Activated naive CD8-positive, alpha-beta T cell treated with anti-CD3 and anti-CD28 coated beads, Interleukin-2, amount 10 ng/mL, durations not matched to agents 7 days and 5 days (primary cell): ENCODE data around the gene NTSR1. TPM values are rescaled to one million over a fixed set of nuclear protein-coding genes. Genes with fewer than 3 reads are reported as not detected.

Source experiments
- ATAC-seq: fragments of 150-1000 bp; cut with Tn5 transposase; one replicate; pipeline ENCODE4 v1.10.0; 2021; ENCODE audit warnings: low read depth, moderate library complexity
- POLR2A ChIA-PET: fragments of 350-600 bp; sonication (Branson Sonifier 250); formaldehyde crosslinking; loops from one replicate; lab custom pipeline; 2021; ENCODE audit warnings: antibody characterized with exemption; lab: Charles Lee
- DNase-seq: peaks from one replicate; pipeline ENCODE4 v3.0.0; 2021
- H3K27ac Mint-ChIP-seq: one replicate; pipeline ENCODE4 v1.8.0; 2022; ENCODE audit warnings: mild to moderate bottlenecking, mixed read lengths
- H3K27me3 Mint-ChIP-seq: one replicate; pipeline ENCODE4 v1.8.0; 2022; ENCODE audit warnings: mild to moderate bottlenecking, moderate library complexity, mixed read lengths
- H3K36me3 Mint-ChIP-seq: one replicate; pipeline ENCODE4 v1.8.0; 2021; ENCODE audit warnings: mild to moderate bottlenecking, mixed read lengths
- H3K4me1 Mint-ChIP-seq: one replicate; pipeline ENCODE4 v1.8.0; 2021; ENCODE audit warnings: mixed read lengths
- H3K4me3 Mint-ChIP-seq: one replicate; pipeline ENCODE4 v1.8.0; 2022; ENCODE audit warnings: mild to moderate bottlenecking, moderate library complexity, mixed read lengths
- H3K9me3 Mint-ChIP-seq: one replicate; pipeline ENCODE4 v1.8.0; 2021; ENCODE audit warnings: mixed read lengths
- total RNA-seq, 2 experiments: library from RNA; stranded (reverse); gene quantifications; one replicate each; pipeline ENCODE4 v1.2.3, GENCODE V29; 2021

NTSR1 gene
- total RNA-seq, 2 experiments from 2014 or later, result 0.33 to 0.37 TPM

DNA sequence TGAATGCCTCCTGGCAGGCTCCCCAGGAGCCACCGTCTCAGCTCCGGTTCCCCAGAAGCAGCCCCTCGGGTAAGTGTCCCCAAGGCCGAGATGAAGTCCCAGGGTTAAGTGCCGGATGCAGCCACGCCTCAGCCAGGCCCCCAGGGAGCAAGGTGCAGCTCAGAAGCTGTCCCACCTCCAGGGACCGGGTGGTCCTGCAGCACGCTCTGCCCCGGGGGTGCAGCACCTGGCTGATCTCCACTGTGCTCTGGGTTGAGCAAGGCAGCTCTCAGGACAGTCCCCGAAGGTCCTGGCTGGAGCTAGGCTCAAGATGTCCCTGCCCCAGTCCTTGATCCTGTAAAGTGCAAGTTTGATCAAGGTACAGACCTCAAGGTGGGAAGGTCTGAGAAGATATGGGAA is 15.1 kb upstream of the NTSR1 start:
- Mint-ChIP-seq H3K9me3 (no peaks in the 10 kb centered on the region), H3K27ac (no peak overlapping the region), H3K4me3 (no peak overlapping the region), H3K4me1 (peaks cover 4% of the 10 kb centered on the region), H3K36me3 (no peaks in the 10 kb centered on the region), H3K27me3 (peaks cover 2% of the 10 kb centered on the region)
- DNase-seq (no peak), ATAC-seq (no peak)
- POLR2A ChIA-PET, result interaction anchor here (0.5 kb wide), 1 partner anchor 36 kb away, joined by 3 read pairs; no protein-coding TSS in a partner anchor

DNA sequence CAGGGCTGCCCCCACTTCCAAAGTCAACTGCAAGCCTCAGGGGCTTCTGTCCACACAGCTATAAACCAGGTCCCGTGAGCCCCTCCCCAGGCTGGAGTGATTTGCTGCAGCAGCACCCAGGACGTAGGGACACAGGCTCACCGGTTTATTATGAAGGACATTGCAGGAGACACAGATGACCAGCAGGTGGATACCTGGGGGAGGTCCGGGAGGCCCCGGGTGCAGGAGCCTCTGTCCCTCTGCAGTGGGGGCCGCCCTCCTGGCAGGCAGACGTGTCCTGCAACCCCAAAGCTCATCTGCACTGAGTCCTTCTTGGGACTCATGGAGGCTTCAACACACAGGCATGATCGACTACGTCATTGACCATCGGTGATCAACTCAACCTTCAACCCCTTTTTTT is 14.5 kb upstream of the NTSR1 start:
- Mint-ChIP-seq H3K9me3 (no peaks in the 10 kb centered on the region), H3K27ac (no peak overlapping the region), H3K36me3 (no peaks in the 10 kb centered on the region), H3K4me3 (no peak overlapping the region), H3K27me3 (peaks cover 2% of the 10 kb centered on the region), H3K4me1 (peaks cover 4% of the 10 kb centered on the region)
- no peak for DNase-seq
- no peak for ATAC-seq
- POLR2A ChIA-PET, result interaction anchor here (0.5 kb wide), 1 partner anchor 36 kb away, joined by 3 read pairs; no protein-coding TSS in a partner anchor

DNA sequence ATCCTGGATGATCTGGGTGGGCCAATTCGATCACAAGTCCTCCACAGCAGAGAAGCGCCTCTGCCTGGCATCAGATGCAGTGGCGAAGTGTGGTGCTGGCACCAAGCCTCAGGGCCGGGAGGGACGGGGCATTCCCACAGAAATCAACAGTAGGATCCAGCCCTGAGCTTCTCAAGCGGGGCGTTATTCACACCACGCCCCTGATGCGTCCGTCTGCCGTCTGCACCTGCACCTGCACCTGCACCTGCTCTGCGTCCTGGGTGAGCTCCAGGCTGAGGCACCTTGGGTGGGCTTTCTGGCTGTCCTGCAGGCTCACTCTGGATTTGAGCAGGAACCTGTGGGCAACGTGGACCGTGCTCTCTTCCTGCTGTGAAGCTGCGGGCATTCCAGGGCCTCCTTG is 13.8 kb upstream of the NTSR1 start:
- no peak for ATAC-seq
- Mint-ChIP-seq H3K4me3 (no peak overlapping the region), H3K27me3 (peaks cover 2% of the 10 kb centered on the region), H3K36me3 (no peaks in the 10 kb centered on the region), H3K4me1 (peaks cover 4% of the 10 kb centered on the region), H3K9me3 (no peaks in the 10 kb centered on the region), H3K27ac (no peak overlapping the region)
- POLR2A ChIA-PET, result no interaction called here
- no peak for DNase-seq

DNA sequence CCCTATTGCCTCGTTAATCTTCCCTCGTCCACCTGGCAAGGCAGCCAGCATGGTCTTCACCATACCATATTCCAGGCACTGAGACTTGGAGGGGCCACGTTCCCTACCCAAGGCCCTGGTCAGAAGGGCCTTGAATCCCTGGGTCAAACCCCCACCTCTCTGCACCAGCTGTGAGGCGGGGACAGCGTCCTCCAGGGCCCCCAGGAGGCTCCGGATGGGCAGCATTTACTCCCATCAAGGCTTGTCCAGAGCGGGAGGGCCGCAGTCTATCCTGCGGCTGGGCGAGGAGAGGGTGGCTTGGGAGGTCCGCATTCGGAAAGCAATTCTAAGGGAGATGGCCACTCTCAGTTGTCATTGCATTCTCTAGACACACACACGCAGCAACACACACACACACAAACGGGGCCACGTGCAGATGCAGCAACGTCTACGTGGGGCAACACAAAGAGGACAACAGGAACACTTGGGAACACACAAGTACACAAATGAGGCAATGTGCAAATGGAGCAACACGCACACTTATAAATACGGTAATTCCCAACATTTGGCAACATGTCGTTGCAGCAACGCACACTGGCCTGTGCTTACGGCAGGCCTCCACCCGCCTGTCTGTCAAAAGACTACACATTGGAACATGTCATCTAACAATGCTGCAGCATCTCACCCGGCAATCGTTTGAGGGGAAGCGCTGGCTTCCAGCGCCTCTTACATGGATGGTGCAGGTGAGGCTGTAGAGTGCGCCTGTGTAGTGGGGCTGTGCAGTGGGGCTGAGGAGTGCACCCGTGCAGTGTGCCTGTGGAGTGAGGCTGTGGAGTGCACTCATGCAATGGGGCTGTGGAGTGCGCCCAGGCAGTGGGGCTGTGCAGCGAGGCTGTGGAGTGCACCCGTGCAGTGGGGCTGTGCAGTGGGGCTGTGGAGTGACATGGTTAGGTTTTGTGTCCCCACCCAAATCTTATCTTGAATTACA is 12.9 kb upstream of the NTSR1 start:
- no peak for DNase-seq
- ATAC-seq, result peak; percentile 31
- no peak overlapping the region for H3K4me3 Mint-ChIP-seq
- POLR2A ChIA-PET, result no interaction called here
- peaks cover 2% of the 10 kb centered on the region for H3K27me3 Mint-ChIP-seq
- no peaks in the 10 kb centered on the region for H3K9me3 Mint-ChIP-seq
- no peak overlapping the region for H3K27ac Mint-ChIP-seq
- H3K4me1 Mint-ChIP-seq, result peaks cover 4% of the 10 kb centered on the region
- no peaks in the 10 kb centered on the region for H3K36me3 Mint-ChIP-seq

DNA sequence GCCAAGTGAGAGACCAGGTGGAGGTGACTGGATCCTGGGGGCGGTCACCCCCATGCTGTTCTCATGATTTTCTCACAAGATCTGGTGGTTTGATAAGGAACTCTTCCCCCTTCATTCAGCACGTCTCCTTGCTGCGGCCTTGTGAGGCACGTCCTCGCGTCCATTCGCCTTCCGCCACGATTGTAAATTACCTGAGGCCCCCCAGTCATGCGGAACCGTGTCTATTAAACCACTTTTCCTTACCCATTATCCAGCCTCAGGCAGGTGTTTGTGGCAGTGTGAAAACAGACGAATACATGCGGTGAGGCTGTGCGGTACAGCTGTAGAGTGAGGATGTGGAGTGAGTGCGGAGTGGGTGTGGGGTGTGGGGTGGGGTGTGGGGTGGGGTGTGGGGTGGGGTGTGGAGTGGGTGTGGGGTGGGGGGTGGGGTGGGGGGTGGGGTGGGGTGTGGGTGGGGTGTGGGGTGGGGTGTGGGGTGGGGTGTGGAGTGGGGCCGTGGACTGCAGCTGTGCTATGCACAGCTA is 12.1 kb upstream of the NTSR1 start:
- H3K27me3 Mint-ChIP-seq, result peaks cover 2% of the 10 kb centered on the region
- H3K27ac Mint-ChIP-seq, result no peak overlapping the region
- H3K36me3 Mint-ChIP-seq, result no peaks in the 10 kb centered on the region
- peaks cover 4% of the 10 kb centered on the region for H3K4me1 Mint-ChIP-seq
- DNase-seq, result no peak
- peak; percentile 15 for ATAC-seq
- no peak overlapping the region for H3K4me3 Mint-ChIP-seq
- H3K9me3 Mint-ChIP-seq, result no peaks in the 10 kb centered on the region
- POLR2A ChIA-PET, result no interaction called here

DNA sequence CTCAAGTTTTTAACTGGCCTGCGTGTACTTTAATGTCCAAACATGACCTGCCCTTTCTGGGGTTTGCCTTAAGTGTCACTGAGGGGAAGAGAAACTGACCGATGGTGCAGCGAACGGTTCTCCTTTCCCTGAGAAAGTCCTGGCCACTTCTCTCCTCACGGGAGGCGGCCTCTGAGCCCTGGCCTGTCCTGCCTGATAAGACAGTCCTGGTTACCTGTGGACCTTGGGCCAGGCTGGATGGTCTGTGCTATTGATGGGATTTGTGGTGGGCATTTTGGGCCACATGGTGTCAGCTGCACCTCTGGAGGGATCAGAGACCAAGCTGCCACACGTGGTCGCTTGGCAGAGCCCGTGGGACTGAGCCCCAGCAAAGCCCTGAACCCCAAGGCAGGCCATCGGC is 11.6 kb upstream of the NTSR1 start:
- Mint-ChIP-seq H3K27me3 (peaks cover 2% of the 10 kb centered on the region), H3K4me1 (peaks cover 6% of the 10 kb centered on the region), H3K9me3 (no peaks in the 10 kb centered on the region), H3K4me3 (no peak overlapping the region), H3K27ac (no peak overlapping the region), H3K36me3 (no peaks in the 10 kb centered on the region)
- ATAC-seq (no peak), DNase-seq (no peak)
- POLR2A ChIA-PET, result no interaction called here

DNA sequence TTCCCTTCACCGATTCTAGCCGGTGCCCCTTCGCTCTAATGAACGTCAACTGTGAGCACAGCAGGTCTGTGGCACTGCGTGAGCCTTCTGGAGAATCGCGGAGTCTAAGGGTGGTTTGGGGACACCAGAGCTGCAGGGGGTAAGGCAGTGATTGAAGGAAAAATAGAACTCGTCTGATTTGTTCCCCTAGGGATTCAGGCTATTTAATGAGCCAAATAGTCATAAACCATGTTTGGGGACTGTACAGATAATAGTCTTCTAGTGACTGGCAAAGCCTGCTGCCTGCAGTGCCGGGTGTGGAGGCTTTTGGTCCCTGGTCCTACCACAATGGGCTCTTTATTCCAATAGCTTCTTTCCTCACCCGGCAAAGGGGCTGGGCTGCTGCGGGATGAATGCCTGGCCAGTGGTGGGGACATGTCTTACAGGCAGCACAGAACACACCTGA is 11.1 kb upstream of the NTSR1 start:
- Mint-ChIP-seq H3K27me3 (peaks cover 2% of the 10 kb centered on the region), H3K27ac (no peak overlapping the region), H3K4me3 (no peak overlapping the region), H3K4me1 (peaks cover 6% of the 10 kb centered on the region), H3K9me3 (no peaks in the 10 kb centered on the region), H3K36me3 (no peaks in the 10 kb centered on the region)
- ATAC-seq, result no peak
- DNase-seq, result no peak
- POLR2A ChIA-PET, result interaction anchor here (0.6 to 1.1 kb wide), 2 partner anchors 46 to 53 kb away, joined by 3 read pairs; no protein-coding TSS in a partner anchor

DNA sequence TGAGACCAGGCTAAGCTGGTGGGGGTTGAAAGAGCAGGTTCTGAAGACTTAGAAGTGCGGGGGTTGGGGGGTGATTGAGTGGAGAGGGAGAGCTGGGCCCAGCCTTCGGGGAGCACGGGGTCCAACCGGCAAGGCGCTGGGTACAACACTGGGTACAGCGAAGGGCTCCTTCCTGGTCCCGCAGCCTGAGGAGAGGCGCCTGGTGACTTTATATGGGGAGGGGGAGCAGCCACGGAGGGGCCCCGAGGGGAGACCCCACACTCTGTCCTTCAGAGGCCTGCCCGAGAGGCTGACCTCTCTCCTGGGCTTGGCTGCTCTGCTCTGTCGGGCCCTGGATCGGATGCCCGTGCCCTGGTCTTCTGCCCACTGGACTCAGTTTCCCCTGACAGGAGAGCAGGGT is 10.4 kb upstream of the NTSR1 start:
- H3K4me1 Mint-ChIP-seq, result peaks cover 6% of the 10 kb centered on the region
- POLR2A ChIA-PET, result interaction anchor here (1.0 to 1.1 kb wide), 2 partner anchors 9 to 46 kb away, joined by 3 to 4 read pairs; no protein-coding TSS in a partner anchor
- ATAC-seq (no peak), DNase-seq (no peak)
- H3K36me3 Mint-ChIP-seq, result no peaks in the 10 kb centered on the region
- no peak overlapping the region for H3K27ac Mint-ChIP-seq
- H3K27me3 Mint-ChIP-seq, result peaks cover 2% of the 10 kb centered on the region
- H3K9me3 Mint-ChIP-seq, result no peaks in the 10 kb centered on the region
- no peak overlapping the region for H3K4me3 Mint-ChIP-seq

DNA sequence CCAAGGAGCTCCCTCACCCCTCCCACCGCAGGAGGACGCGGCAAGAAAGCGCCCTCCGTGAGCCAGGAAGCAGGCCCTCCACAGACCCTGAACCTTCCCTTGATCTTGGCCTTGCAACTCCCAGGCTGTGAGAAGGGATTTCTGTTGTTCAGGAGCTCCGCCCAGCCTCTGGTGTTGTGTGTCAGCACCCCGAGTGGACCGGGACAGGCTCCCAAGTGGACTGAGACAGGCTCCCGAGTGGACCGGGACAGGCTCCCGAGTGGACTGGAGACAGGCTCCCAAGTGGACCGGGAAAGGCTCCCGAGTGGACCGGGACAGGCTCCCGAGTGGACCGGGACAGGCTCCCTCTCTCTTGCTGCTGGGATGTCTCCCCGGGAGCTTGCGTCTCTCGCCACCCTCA is 9.3 kb upstream of the NTSR1 start:
- peaks cover 5% of the 10 kb centered on the region for H3K27me3 Mint-ChIP-seq
- no peak for DNase-seq
- no peak overlapping the region for H3K4me3 Mint-ChIP-seq
- POLR2A ChIA-PET, result interaction anchor here (0.9 to 1.0 kb wide), 2 partner anchors 8 to 30 kb away, joined by 3 to 4 read pairs; no protein-coding TSS in a partner anchor
- H3K9me3 Mint-ChIP-seq, result no peaks in the 10 kb centered on the region
- no peak for ATAC-seq
- H3K4me1 Mint-ChIP-seq, result peaks cover 9% of the 10 kb centered on the region
- H3K27ac Mint-ChIP-seq, result no peak overlapping the region
- H3K36me3 Mint-ChIP-seq, result no peaks in the 10 kb centered on the region

DNA sequence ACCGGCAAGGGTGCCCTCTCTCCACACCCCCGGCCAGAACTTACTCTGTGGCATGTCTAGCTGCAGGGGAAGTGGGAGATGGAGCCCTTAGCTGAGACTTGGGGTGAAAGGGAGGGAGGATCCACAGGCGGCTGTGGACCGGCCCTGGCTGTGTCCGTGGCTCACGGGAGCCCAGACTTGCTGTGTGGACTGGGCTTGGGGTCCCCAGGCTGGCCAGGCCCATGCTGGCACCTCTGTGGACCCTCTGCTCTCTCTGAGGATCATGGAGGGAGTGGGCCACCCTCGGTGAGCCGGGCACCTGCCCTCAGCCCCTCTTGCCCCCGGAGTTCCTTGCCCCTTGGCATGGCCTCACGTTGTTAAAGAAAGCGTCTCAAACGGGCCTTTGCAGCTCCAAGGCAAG is 8.9 kb upstream of the NTSR1 start:
- no peak for ATAC-seq
- peaks cover 5% of the 10 kb centered on the region for H3K27me3 Mint-ChIP-seq
- H3K27ac Mint-ChIP-seq, result no peak overlapping the region
- H3K36me3 Mint-ChIP-seq, result no peaks in the 10 kb centered on the region
- H3K4me1 Mint-ChIP-seq, result peaks cover 10% of the 10 kb centered on the region
- H3K9me3 Mint-ChIP-seq, result no peaks in the 10 kb centered on the region
- POLR2A ChIA-PET, result interaction anchor here (0.9 kb wide), 1 partner anchor 29 kb away, joined by 3 read pairs; no protein-coding TSS in a partner anchor
- no peak overlapping the region for H3K4me3 Mint-ChIP-seq
- no peak for DNase-seq

DNA sequence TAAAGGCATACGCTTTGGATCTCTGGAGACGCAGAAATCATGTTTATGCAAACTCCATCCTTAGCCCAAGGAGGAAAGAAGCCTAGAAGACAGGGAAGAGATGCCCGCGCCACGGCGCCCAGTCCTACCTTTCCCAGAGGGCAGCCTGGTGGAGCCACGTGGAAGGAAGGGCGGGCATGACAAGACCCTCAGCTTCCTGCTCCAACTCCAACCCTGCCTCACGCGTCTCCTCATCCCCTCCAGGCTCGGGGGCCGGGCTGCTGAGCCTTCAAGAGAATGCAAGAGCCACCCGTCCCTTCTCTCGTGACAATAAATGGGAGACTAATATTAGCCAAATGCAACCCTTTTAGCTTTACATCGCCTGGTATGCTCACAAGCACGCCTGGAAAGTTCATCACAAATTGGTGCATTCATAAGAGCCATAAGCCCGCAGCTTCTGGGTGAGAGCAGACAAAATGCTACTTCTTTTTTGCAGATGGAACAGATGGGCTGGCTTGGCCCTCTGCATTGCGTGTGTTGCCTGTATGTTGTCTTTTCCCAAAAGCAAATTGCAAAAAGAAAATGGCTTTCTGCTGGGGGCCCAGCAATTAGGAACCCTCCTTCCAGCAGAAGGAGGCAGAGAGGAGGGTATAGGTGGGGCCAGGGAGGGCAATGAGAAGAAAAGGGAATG is 8.2 kb upstream of the NTSR1 start:
- ATAC-seq (no peak), DNase-seq (no peak)
- Mint-ChIP-seq H3K36me3 (no peaks in the 10 kb centered on the region), H3K27me3 (peaks cover 5% of the 10 kb centered on the region), H3K4me3 (no peak overlapping the region), H3K27ac (no peak overlapping the region), H3K9me3 (no peaks in the 10 kb centered on the region), H3K4me1 (peaks cover 12% of the 10 kb centered on the region)
- POLR2A ChIA-PET, result interaction anchor here (0.9 kb wide), 1 partner anchor 29 kb away, joined by 3 read pairs; no protein-coding TSS in a partner anchor

DNA sequence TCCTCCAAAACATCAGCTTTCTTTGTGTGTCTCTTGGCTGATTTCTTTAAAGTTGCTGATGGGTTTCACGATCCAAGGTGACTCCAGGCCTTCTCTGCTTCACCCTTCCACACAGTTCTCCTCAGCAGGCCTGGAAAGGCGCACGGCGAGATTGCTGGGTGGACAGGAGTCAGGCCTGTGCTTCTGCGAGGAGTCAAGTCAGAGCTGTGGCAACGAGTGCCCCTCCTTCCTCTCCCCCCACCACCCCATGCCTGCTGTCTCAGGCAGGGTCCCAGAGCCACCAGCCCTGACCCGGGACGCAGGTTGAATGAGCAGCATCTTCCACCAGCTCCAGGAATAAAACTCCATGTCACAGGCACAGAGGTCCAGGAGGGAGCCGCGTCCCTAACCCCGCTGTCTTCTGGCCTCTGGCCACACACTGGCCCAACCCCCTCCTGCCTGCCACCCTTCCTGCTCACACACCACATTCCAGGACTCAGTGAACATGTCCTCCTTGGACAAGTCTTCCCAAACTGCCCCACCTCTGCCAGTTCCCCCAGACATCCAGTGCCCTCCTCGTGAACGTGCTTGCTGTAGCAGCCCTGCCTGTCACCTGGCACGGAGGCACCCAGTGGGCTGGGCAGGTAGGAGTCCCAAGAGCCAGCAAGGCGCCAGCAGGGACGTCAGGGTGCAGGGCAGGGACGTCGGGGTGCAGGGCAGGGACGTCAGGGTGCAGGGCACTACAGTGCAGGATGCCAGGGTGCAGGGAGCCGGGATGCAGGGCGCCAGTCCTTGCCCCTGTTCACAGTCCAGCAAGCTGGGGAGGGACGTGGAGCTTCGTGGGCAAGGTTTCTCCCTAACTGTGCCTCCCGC is 7.2 kb upstream of the NTSR1 start:
- H3K4me1 Mint-ChIP-seq, result peaks cover 10% of the 10 kb centered on the region

DNA sequence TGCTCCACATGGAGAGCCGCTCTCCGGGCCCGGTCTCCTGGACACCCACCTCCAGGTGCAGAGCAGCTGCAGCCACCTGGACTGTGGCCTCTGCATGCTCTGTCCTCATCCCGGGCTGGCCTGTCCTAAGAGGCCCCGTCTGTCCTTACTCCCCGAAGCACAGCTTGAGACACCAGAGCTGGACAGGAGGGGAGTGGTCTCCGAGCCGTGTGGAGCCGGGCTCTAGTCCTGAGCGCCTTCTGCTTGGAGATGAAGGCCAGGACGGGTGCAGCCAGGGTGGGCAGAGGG is 6.7 kb upstream of the NTSR1 start:
- H3K27me3 Mint-ChIP-seq, result peaks cover 11% of the 10 kb centered on the region
- H3K27ac Mint-ChIP-seq, result no peak overlapping the region
- POLR2A ChIA-PET, result no interaction called here
- no peak overlapping the region for H3K4me3 Mint-ChIP-seq
- H3K9me3 Mint-ChIP-seq, result no peaks in the 10 kb centered on the region
- H3K36me3 Mint-ChIP-seq, result no peaks in the 10 kb centered on the region
- ATAC-seq (no peak), DNase-seq (no peak)
- H3K4me1 Mint-ChIP-seq, result peaks cover 8% of the 10 kb centered on the region

More for the DNA sequence above, 7.2 kb upstream of the NTSR1 start:
- no peak overlapping the region for H3K27ac Mint-ChIP-seq
- DNase-seq (no peak), ATAC-seq (no peak)
- H3K4me3 Mint-ChIP-seq, result no peak overlapping the region
- POLR2A ChIA-PET, result no interaction called here
- H3K36me3 Mint-ChIP-seq, result no peaks in the 10 kb centered on the region
- H3K9me3 Mint-ChIP-seq, result no peaks in the 10 kb centered on the region
- peaks cover 5% of the 10 kb centered on the region for H3K27me3 Mint-ChIP-seq
